ENCODE results near the gene BANF2. TPM values are rescaled to one million over a fixed set of nuclear protein-coding genes. Genes with fewer than 3 reads are reported as not detected.

Gene BANF2
- total and polyA plus RNA-seq, 2 experiments from 2014 or later: not detected

GRCh38 chr20:17741220-17741619, 41.5 kb downstream of the BANF2 start:
- Histone ChIP-seq H3K4me3 (no peak overlapping the region), H2AFZ (no peak overlapping the region), H3K27ac (no peak overlapping the region), H3K27me3 (no peaks in the 10 kb centered on the region), H3K79me2 (no peaks in the 10 kb centered on the region), H4K20me1 (ENCODE audit: insufficient read depth, poor library complexity, severe bottlenecking) (no peaks in the 10 kb centered on the region), H3K4me2 (no peak overlapping the region), H3K4me1 (ENCODE audit: insufficient read depth) (no peaks in the 10 kb centered on the region), H3K9me2 (replicated peaks; ENCODE audit: insufficient read depth) (no peaks in the 10 kb centered on the region), H3K9me3 (ENCODE audit: low read depth) (no peaks in the 10 kb centered on the region), H3K36me3 (replicated peaks; ENCODE audit: insufficient read depth, low read depth) (no peaks in the 10 kb centered on the region)
- WGBS (ENCODE audit: low lambda C conversion rate, missing lambda C conversion rate): 95% methylated on average over 5 of the region's 5 CpGs
- no peak for DNase-seq (ENCODE audit: low spot score)
- TF ChIP-seq, protein P1, sequence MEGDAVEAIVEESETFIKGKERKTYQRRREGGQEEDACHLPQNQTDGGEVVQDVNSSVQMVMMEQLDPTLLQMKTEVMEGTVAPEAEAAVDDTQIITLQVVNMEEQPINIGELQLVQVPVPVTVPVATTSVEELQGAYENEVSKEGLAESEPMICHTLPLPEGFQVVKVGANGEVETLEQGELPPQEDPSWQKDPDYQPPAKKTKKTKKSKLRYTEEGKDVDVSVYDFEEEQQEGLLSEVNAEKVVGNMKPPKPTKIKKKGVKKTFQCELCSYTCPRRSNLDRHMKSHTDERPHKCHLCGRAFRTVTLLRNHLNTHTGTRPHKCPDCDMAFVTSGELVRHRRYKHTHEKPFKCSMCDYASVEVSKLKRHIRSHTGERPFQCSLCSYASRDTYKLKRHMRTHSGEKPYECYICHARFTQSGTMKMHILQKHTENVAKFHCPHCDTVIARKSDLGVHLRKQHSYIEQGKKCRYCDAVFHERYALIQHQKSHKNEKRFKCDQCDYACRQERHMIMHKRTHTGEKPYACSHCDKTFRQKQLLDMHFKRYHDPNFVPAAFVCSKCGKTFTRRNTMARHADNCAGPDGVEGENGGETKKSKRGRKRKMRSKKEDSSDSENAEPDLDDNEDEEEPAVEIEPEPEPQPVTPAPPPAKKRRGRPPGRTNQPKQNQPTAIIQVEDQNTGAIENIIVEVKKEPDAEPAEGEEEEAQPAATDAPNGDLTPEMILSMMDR (IDR thresholded peaks at IDR 0.05; ENCODE audit: poor library complexity): no peak
- TF ChIP-seq EZH2phosphoT487 (IDR thresholded peaks at IDR 0.05; ENCODE audit: low read depth, severe bottlenecking, unreplicated experiment) (no peak), EZH2 (IDR thresholded peaks at IDR 0.05; ENCODE audit: borderline replicate concordance) (no peak)

GRCh38 chr20:17742731-17743130, 43.0 kb downstream of the BANF2 start:
- TF ChIP-seq EZH2 (IDR thresholded peaks at IDR 0.05; ENCODE audit: borderline replicate concordance) (no peak), EZH2phosphoT487 (IDR thresholded peaks at IDR 0.05; ENCODE audit: low read depth, severe bottlenecking, unreplicated experiment) (no peak)
- TF ChIP-seq, protein P1 (IDR thresholded peaks at IDR 0.05; ENCODE audit: poor library complexity): no peak
- Histone ChIP-seq H3K79me2 (no peaks in the 10 kb centered on the region), H3K4me2 (no peak overlapping the region), H2AFZ (no peak overlapping the region), H3K36me3 (replicated peaks; ENCODE audit: insufficient read depth, low read depth) (no peaks in the 10 kb centered on the region), H3K9me2 (replicated peaks; ENCODE audit: insufficient read depth) (no peaks in the 10 kb centered on the region), H4K20me1 (ENCODE audit: insufficient read depth, poor library complexity, severe bottlenecking) (no peaks in the 10 kb centered on the region), H3K9me3 (ENCODE audit: low read depth) (no peaks in the 10 kb centered on the region), H3K4me3 (no peak overlapping the region), H3K4me1 (ENCODE audit: insufficient read depth) (no peaks in the 10 kb centered on the region), H3K27me3 (no peaks in the 10 kb centered on the region), H3K27ac (no peak overlapping the region)
- 61% methylated on average over 4 of the region's 4 CpGs for WGBS (ENCODE audit: low lambda C conversion rate, missing lambda C conversion rate)
- DNase-seq (ENCODE audit: low spot score): no peak

DNA sequence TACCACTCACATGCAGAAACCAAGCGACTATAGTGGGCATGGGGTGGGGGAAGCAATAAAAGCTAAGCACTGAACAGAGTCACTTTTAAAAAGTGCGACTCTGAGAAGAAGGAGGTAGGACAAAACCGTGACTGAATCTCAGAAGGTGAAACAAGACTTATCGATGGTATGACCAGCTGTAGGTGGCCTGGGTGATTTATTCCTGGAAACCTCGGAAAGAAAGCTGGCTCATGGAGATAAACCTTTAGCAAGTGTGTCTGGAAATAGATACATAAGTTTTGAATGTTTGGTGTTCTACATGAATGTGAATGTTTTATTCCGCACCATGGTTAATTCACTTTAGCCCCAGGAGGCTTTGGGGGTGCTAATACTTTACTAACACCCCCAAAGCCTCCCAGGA, 43.9 kb downstream of the BANF2 start:
- Histone ChIP-seq H3K79me2 (no peaks in the 10 kb centered on the region), H3K9me2 (replicated peaks; ENCODE audit: insufficient read depth) (no peaks in the 10 kb centered on the region), H3K4me1 (ENCODE audit: insufficient read depth) (no peaks in the 10 kb centered on the region), H3K9me3 (ENCODE audit: low read depth) (no peaks in the 10 kb centered on the region), H4K20me1 (ENCODE audit: insufficient read depth, poor library complexity, severe bottlenecking) (no peaks in the 10 kb centered on the region), H3K36me3 (replicated peaks; ENCODE audit: insufficient read depth, low read depth) (no peaks in the 10 kb centered on the region), H2AFZ (no peak overlapping the region), H3K27ac (no peak overlapping the region), H3K27me3 (no peaks in the 10 kb centered on the region), H3K4me2 (no peak overlapping the region), H3K4me3 (no peak overlapping the region)
- TF ChIP-seq, protein P1 (IDR thresholded peaks at IDR 0.05; ENCODE audit: poor library complexity): no peak
- TF ChIP-seq EZH2phosphoT487 (IDR thresholded peaks at IDR 0.05; ENCODE audit: low read depth, severe bottlenecking, unreplicated experiment): no peak
- TF ChIP-seq EZH2 (IDR thresholded peaks at IDR 0.05; ENCODE audit: borderline replicate concordance): no peak
- no peak for DNase-seq (ENCODE audit: low spot score)
- 91% methylated on average over 6 of the region's 6 CpGs for WGBS (ENCODE audit: low lambda C conversion rate, missing lambda C conversion rate)

DNA sequence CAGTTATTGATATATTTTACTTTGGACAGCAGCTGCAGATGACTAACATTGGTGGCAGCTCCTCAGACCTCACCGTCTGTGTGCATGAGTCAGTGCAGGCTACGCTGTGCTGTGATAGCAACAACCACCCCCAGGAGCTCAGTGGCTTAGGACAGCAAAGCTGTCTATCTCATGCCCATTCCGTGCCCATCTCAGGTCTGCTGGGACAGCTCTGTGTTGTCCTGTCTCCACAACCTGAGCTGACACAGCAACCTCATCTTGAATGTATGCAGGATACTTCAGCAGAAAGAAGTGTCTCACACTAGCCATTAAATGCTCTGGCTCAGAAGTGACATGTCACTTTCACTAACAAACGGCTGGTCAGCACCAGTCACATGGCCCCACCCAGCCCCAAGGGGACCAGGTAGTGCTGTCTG, 47.7 kb downstream of the BANF2 start:
- H4K20me1 ChIP-seq (ENCODE audit: insufficient read depth, poor library complexity, severe bottlenecking): no peaks in the 10 kb centered on the region
- WGBS (ENCODE audit: low lambda C conversion rate, missing lambda C conversion rate): 42% methylated on average over 4 of the region's 4 CpGs
- H3K4me2 ChIP-seq: no peak overlapping the region
- H3K9me3 ChIP-seq (ENCODE audit: low read depth): no peaks in the 10 kb centered on the region
- no peaks in the 10 kb centered on the region for H3K9me2 ChIP-seq (replicated peaks; ENCODE audit: insufficient read depth)
- TF ChIP-seq EZH2 (IDR thresholded peaks at IDR 0.05; ENCODE audit: borderline replicate concordance) (no peak), EZH2phosphoT487 (IDR thresholded peaks at IDR 0.05; ENCODE audit: low read depth, severe bottlenecking, unreplicated experiment) (no peak)
- TF ChIP-seq, protein P1 (IDR thresholded peaks at IDR 0.05; ENCODE audit: poor library complexity): no peak
- H3K27me3 ChIP-seq: no peaks in the 10 kb centered on the region
- no peaks in the 10 kb centered on the region for H3K79me2 ChIP-seq
- H3K27ac ChIP-seq: no peak overlapping the region
- peak; percentile 57 for DNase-seq (ENCODE audit: low spot score)
- no peaks in the 10 kb centered on the region for H3K36me3 ChIP-seq (replicated peaks; ENCODE audit: insufficient read depth, low read depth)
- no peaks in the 10 kb centered on the region for H3K4me1 ChIP-seq (ENCODE audit: insufficient read depth)
- no peak overlapping the region for H2AFZ ChIP-seq
- no peak overlapping the region for H3K4me3 ChIP-seq

Data from hepatocyte (in vitro differentiated cells).